ENCODE results near the gene ABCA12. TPM values are rescaled to one million over a fixed set of nuclear protein-coding genes. Genes with fewer than 3 reads are reported as not detected.

The ABCA12 gene
- total RNA-seq, 1 donor from 2014 or later, result 7.1 TPM

GRCh38 chr2:215029936-215030335 lies 108.5 kb downstream of the ABCA12 start:
- Histone ChIP-seq H3K36me3 (ENCODE audit: control insufficient read depth, insufficient read depth, low read length) (no peaks in the 10 kb centered on the region), H3K27me3 (ENCODE audit: control insufficient read depth, insufficient read depth, low read length) (no peaks in the 10 kb centered on the region), H3K4me3 (ENCODE audit: low read depth, low read length) (no peak overlapping the region)
- DNase-seq (ENCODE audit: low read depth) (no peak), FAIRE-seq (no peak)
- no peak for TF ChIP-seq CTCF (IDR thresholded peaks at IDR 0.05; ENCODE audit: insufficient read depth, low read length, severe bottlenecking)

- DNase-seq (ENCODE audit: low read depth), result peak; percentile 18
- H3K36me3 ChIP-seq (ENCODE audit: control insufficient read depth, insufficient read depth, low read length), result no peaks in the 10 kb centered on the region
- FAIRE-seq, result no peak
- H3K4me3 ChIP-seq (ENCODE audit: low read depth, low read length), result no peak overlapping the region
- TF ChIP-seq CTCF (IDR thresholded peaks at IDR 0.05; ENCODE audit: insufficient read depth, low read length, severe bottlenecking), result no peak
- H3K27me3 ChIP-seq (ENCODE audit: control insufficient read depth, insufficient read depth, low read length), result no peaks in the 10 kb centered on the region
Measured at GRCh38 chr2:215028231-215028630, 110.2 kb downstream of the ABCA12 start.

GRCh38 chr2:215027779-215028178 lies 110.6 kb downstream of the ABCA12 start:
- Histone ChIP-seq H3K27me3 (ENCODE audit: control insufficient read depth, insufficient read depth, low read length) (no peaks in the 10 kb centered on the region), H3K36me3 (ENCODE audit: control insufficient read depth, insufficient read depth, low read length) (no peaks in the 10 kb centered on the region), H3K4me3 (ENCODE audit: low read depth, low read length) (no peak overlapping the region)
- no peak for FAIRE-seq
- no peak for TF ChIP-seq CTCF (IDR thresholded peaks at IDR 0.05; ENCODE audit: insufficient read depth, low read length, severe bottlenecking)
- no peak for DNase-seq (ENCODE audit: low read depth)

- no peak for TF ChIP-seq CTCF (IDR thresholded peaks at IDR 0.05; ENCODE audit: insufficient read depth, low read length, severe bottlenecking)
- FAIRE-seq (no peak), DNase-seq (ENCODE audit: low read depth) (no peak)
- no peak overlapping the region for H3K4me3 ChIP-seq (ENCODE audit: low read depth, low read length)
- H3K36me3 ChIP-seq (ENCODE audit: control insufficient read depth, insufficient read depth, low read length), result no peaks in the 10 kb centered on the region
- no peaks in the 10 kb centered on the region for H3K27me3 ChIP-seq (ENCODE audit: control insufficient read depth, insufficient read depth, low read length)
Measured at GRCh38 chr2:215022910-215023309, 115.5 kb downstream of the ABCA12 start.

- no peak for TF ChIP-seq CTCF (IDR thresholded peaks at IDR 0.05; ENCODE audit: insufficient read depth, low read length, severe bottlenecking)
- Histone ChIP-seq H3K27me3 (ENCODE audit: control insufficient read depth, insufficient read depth, low read length) (no peaks in the 10 kb centered on the region), H3K36me3 (ENCODE audit: control insufficient read depth, insufficient read depth, low read length) (no peaks in the 10 kb centered on the region), H3K4me3 (ENCODE audit: low read depth, low read length) (no peak overlapping the region)
- DNase-seq (ENCODE audit: low read depth) (peak; percentile 39), FAIRE-seq (no peak)
Measured at GRCh38 chr2:215022418-215022817, 116.0 kb downstream of the ABCA12 start.

- no peak for TF ChIP-seq CTCF (IDR thresholded peaks at IDR 0.05; ENCODE audit: insufficient read depth, low read length, severe bottlenecking)
- Histone ChIP-seq H3K27me3 (ENCODE audit: control insufficient read depth, insufficient read depth, low read length) (no peaks in the 10 kb centered on the region), H3K4me3 (ENCODE audit: low read depth, low read length) (no peak overlapping the region), H3K36me3 (ENCODE audit: control insufficient read depth, insufficient read depth, low read length) (no peaks in the 10 kb centered on the region)
- no peak for FAIRE-seq
- DNase-seq (ENCODE audit: low read depth), result no peak
Measured at GRCh38 chr2:215020283-215020682, 118.1 kb downstream of the ABCA12 start.
